HCT116 (cell line): ENCODE measurements around the gene IFI44. TPM values are rescaled to one million over a fixed set of nuclear protein-coding genes. Genes with fewer than 3 reads are reported as not detected.
A peak's percentile ranks its signal among the peaks of the same experiment; 100 is the strongest.

Source experiments
- ATAC-seq: fragments of 200-7000 bp; cut with Tn5 transposase; 2 replicates; pipeline ENCODE4 v1.9.1; 2020; ENCODE audit warnings: mild to moderate bottlenecking, moderate library complexity
- BruUV-seq: library from RNA; stranded (reverse); fragments of 400-500 nt; replicated peaks from 2 replicates; lab custom pipeline; 2021; lab: Mats Ljungman, UMichigan
- CTCF ChIA-PET: fragments of 300-600 bp; sonication (Branson Sonifier 250); formaldehyde crosslinking; loops from one replicate; lab custom pipeline; 2021; ENCODE audit warnings: antibody characterized with exemption; lab: Charles Lee
- POLR2A ChIA-PET: fragments of 300-600, 350-600 bp; sonication (Branson Sonifier 250); formaldehyde crosslinking; loops from one replicate; lab custom pipeline; 2021; ENCODE audit warnings: antibody characterized with exemption; lab: Charles Lee
- RAD21 ChIA-PET, 2 experiments: fragments of 300-600 bp; sonication (Branson Sonifier 250); formaldehyde crosslinking; loops; one replicate each; lab custom pipeline; 2023; ENCODE audit warnings: low total read pairs in 2 of 2; ENCODE audit not compliant: uncharacterized antibody in 2 of 2, unreplicated experiment in 2 of 2, low non-redundant PET in 1 of 2; lab: Charles Lee
- DNase-seq: peaks from one replicate; pipeline ENCODE4 v3.0.0-alpha.2; 2010; ENCODE audit warnings: low read depth, low spot score
- H2AFZ ChIP-seq: fragments of 200-600 bp; shearing (Covaris generic), sonication (generic); 2 replicates; pipeline ENCODE4 v1.6.1; 2017; ENCODE audit warnings: low read depth, mixed run types, mixed read lengths, antibody characterized with exemption, low read length; ENCODE audit not compliant: poor library complexity, severe bottlenecking
- H3K27ac ChIP-seq: 2 replicates; pipeline ENCODE4 v1.5.1; 2012; ENCODE audit warnings: low read depth, low read length
- H3K27me3 ChIP-seq: fragments of 200-600 bp; sonication (generic); 2 replicates; pipeline ENCODE4 v1.6.1; 2016; ENCODE audit warnings: mixed run types, low read length, mixed read lengths; ENCODE audit not compliant: insufficient read depth
- H3K36me3 ChIP-seq, 2 experiments: fragments of 200-500 bp in 1 of 2; fragments of 200-600 bp in 1 of 2; sonication (Bioruptor generic) in 1 of 2; sonication (generic) in 1 of 2; 2 replicates each; pipeline versions ENCODE4 v1.5.1 to v1.6.1; 2014 to 2016; ENCODE audit warnings: low read length in 2 of 2, inconsistent platforms in 1 of 2, mixed read lengths in 1 of 2, mixed run types in 1 of 2; ENCODE audit not compliant: insufficient read depth in 2 of 2, control insufficient read depth in 1 of 2
- H3K4me1 ChIP-seq, 2 experiments: fragments of 200-600 bp in 1 of 2; sonication (generic) in 1 of 2; 2 replicates each; pipeline versions ENCODE4 v1.5.1 to v1.6.1; 2012 to 2017; ENCODE audit warnings: low read length in 2 of 2, inconsistent platforms in 1 of 2, mild to moderate bottlenecking in 1 of 2, mixed read lengths in 1 of 2, mixed run types in 1 of 2, moderate library complexity in 1 of 2; ENCODE audit not compliant: insufficient read depth in 2 of 2, control insufficient read depth in 1 of 2
- H3K4me2 ChIP-seq: fragments of 200-600 bp; sonication (generic); 2 replicates; pipeline ENCODE4 v1.6.1; 2017; ENCODE audit warnings: mixed run types, low read length, mixed read lengths
- H3K4me3 ChIP-seq, 2 experiments: fragments of 200-600 bp in 1 of 2; sonication (generic) in 1 of 2; replicated peaks in 1 of 2; 2 replicates each; pipeline ENCODE4 v1.5.1; 2011 to 2016; ENCODE audit warnings: low read length in 2 of 2, control low read depth in 1 of 2, low read depth in 1 of 2, mild to moderate bottlenecking in 1 of 2, mixed read lengths in 1 of 2, mixed run types in 1 of 2
- H3K79me2 ChIP-seq: fragments of 200-600 bp; sonication (generic); 2 replicates; pipeline ENCODE4 v1.6.1; 2017; ENCODE audit warnings: mild to moderate bottlenecking, mixed run types, low read length, moderate library complexity, mixed read lengths; ENCODE audit not compliant: insufficient read depth
- H3K9ac ChIP-seq: fragments of 200-600 bp; sonication (generic); 2 replicates; pipeline ENCODE4 v1.6.1; 2016; ENCODE audit warnings: low read length, mixed read lengths
- H3K9me2 ChIP-seq: fragments of 200-600 bp; sonication (generic), shearing (Covaris generic); 2 replicates; pipeline ENCODE4 v1.6.1; 2017; ENCODE audit warnings: mixed run types, mild to moderate bottlenecking, moderate library complexity; ENCODE audit not compliant: insufficient read depth
- H3K9me3 ChIP-seq, 2 experiments: fragments of 200-500 bp in 1 of 2; fragments of 200-600 bp in 1 of 2; sonication (Bioruptor generic) in 1 of 2; sonication (generic) in 1 of 2; 2 replicates each; pipeline ENCODE4 v1.6.1; 2014 to 2017; ENCODE audit warnings: low read length in 2 of 2, mixed read lengths in 2 of 2, inconsistent platforms in 1 of 2, low read depth in 1 of 2, mild to moderate bottlenecking in 1 of 2, mixed run types in 1 of 2, moderate library complexity in 1 of 2; ENCODE audit not compliant: control insufficient read depth in 1 of 2, insufficient read depth in 1 of 2
- H4K20me1 ChIP-seq: fragments of 200-600 bp; sonication (generic), shearing (Covaris generic); 2 replicates; pipeline ENCODE4 v1.6.1; 2017; ENCODE audit warnings: mixed run types, mild to moderate bottlenecking, moderate library complexity; ENCODE audit not compliant: insufficient read depth
- ATF3 ChIP-seq: IDR thresholded peaks from 2 replicates; pipeline ENCODE4 v1.6.1; 2012
- EZH2 ChIP-seq: fragments of 200-600 bp; sonication (generic); IDR thresholded peaks from 2 replicates; pipeline ENCODE4 v1.6.1; 2017; ENCODE audit warnings: antibody characterized with exemption, mixed run types
- POLR2A ChIP-seq: IDR thresholded peaks from 2 replicates; pipeline ENCODE4 v1.7.0; 2011; ENCODE audit warnings: borderline replicate concordance; ENCODE audit not compliant: insufficient read depth, insufficient read length; ENCODE audit errors: extremely low read depth
- POLR2AphosphoS5 ChIP-seq: IDR thresholded peaks from 2 replicates; pipeline ENCODE4 v1.6.1; 2011; ENCODE audit warnings: mild to moderate bottlenecking, low read depth, low read length, moderate library complexity
- SIN3A ChIP-seq: IDR thresholded peaks from 2 replicates; pipeline ENCODE4 v1.6.1; 2012; ENCODE audit warnings: low read depth
- TCF7L2 ChIP-seq: IDR thresholded peaks from 2 replicates; pipeline ENCODE4 v1.7.0; 2011; ENCODE audit warnings: borderline replicate concordance, inconsistent platforms; ENCODE audit not compliant: insufficient read depth, insufficient read length; ENCODE audit errors: extremely low read depth
- intact Hi-C: fragments of 100-400 bp; cut with micrococcal nuclease; formaldehyde crosslinking; loops from 2 replicates; pipeline ENCODE4 v1.10.0; 2022
- total RNA-seq: library from RNA; stranded (reverse); gene quantifications from one replicate; pipeline ENCODE4 v1.2.1, GENCODE V29; 2021; ENCODE audit not compliant: unreplicated experiment
- TF ChIP-seq, protein P1 (sequence below), 3 experiments: fragments of 200-600 bp in 1 of 3; sonication (generic) in 1 of 3; IDR thresholded peaks in 2 of 3; conservative IDR thresholded peaks in 1 of 3; 2 replicates each; pipeline ENCODE4 v1.5.1; 2012 to 2017; ENCODE audit warnings: low read depth in 2 of 3, low read length in 2 of 3, antibody characterized with exemption in 1 of 3, borderline replicate concordance in 1 of 3, control low read depth in 1 of 3, mild to moderate bottlenecking in 1 of 3, mixed read lengths in 1 of 3, mixed run types in 1 of 3, moderate library complexity in 1 of 3; ENCODE audit not compliant: insufficient read depth in 1 of 3

Gene IFI44
- total RNA-seq, 1 experiment from 2014 or later: 0.66 TPM

GRCh38 chr1:78682496-78682895 is 32.9 kb downstream of the IFI44 start:
- no peaks in the 10 kb centered on the region for H4K20me1 ChIP-seq
- TF ChIP-seq ATF3 (no peak), POLR2AphosphoS5 (no peak), SIN3A (no peak), POLR2A (no peak)
- TF ChIP-seq, protein P1, sequence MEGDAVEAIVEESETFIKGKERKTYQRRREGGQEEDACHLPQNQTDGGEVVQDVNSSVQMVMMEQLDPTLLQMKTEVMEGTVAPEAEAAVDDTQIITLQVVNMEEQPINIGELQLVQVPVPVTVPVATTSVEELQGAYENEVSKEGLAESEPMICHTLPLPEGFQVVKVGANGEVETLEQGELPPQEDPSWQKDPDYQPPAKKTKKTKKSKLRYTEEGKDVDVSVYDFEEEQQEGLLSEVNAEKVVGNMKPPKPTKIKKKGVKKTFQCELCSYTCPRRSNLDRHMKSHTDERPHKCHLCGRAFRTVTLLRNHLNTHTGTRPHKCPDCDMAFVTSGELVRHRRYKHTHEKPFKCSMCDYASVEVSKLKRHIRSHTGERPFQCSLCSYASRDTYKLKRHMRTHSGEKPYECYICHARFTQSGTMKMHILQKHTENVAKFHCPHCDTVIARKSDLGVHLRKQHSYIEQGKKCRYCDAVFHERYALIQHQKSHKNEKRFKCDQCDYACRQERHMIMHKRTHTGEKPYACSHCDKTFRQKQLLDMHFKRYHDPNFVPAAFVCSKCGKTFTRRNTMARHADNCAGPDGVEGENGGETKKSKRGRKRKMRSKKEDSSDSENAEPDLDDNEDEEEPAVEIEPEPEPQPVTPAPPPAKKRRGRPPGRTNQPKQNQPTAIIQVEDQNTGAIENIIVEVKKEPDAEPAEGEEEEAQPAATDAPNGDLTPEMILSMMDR (IDR thresholded peaks at IDR 0.05 in 2 of 3, conservative IDR thresholded peaks at IDR 0.05 in 1 of 3; ENCODE audit: borderline replicate concordance in 1 of 3, insufficient read depth in 1 of 3, low read depth in 2 of 3, low read length in 2 of 3): no peak
- no peaks in the 10 kb centered on the region for H3K79me2 ChIP-seq
- no peaks in the 10 kb centered on the region for H3K36me3 ChIP-seq
- no peaks in the 10 kb centered on the region for H3K9me2 ChIP-seq
- H3K9ac ChIP-seq: no peak overlapping the region
- H3K4me1 ChIP-seq: no peaks in the 10 kb centered on the region
- H3K4me3 ChIP-seq: no peak overlapping the region
- ChIA-PET RAD21 (no interaction called here), CTCF (interaction anchor here (0.8 kb wide), 1 partner anchor 13 kb away, joined by 3 read pairs; no protein-coding TSS in a partner anchor), POLR2A (no interaction called here)
- no peaks in the 10 kb centered on the region for H3K9me3 ChIP-seq
- H2AFZ ChIP-seq: no peak overlapping the region
- DNase-seq (no peak), ATAC-seq (no peak)
- intact Hi-C loops: no loop called here
- no TSS peak for BruUV-seq
- H3K27me3 ChIP-seq: no peaks in the 10 kb centered on the region
- H3K27ac ChIP-seq: no peak overlapping the region
- no peak overlapping the region for H3K4me2 ChIP-seq

GRCh38 chr1:78683079-78683478 is 33.4 kb downstream of the IFI44 start:
- DNase-seq (no peak), ATAC-seq (no peak)
- no peaks in the 10 kb centered on the region for H3K36me3 ChIP-seq
- TF ChIP-seq TCF7L2 (peak; percentile 53), EZH2 (no peak)
- no peaks in the 10 kb centered on the region for H4K20me1 ChIP-seq
- H3K4me1 ChIP-seq: no peaks in the 10 kb centered on the region
- no peaks in the 10 kb centered on the region for H3K9me2 ChIP-seq
- H3K9me3 ChIP-seq: no peaks in the 10 kb centered on the region
- intact Hi-C loops: no loop called here
- ChIA-PET POLR2A (no interaction called here), RAD21 (no interaction called here), CTCF (interaction anchor here (0.8 kb wide), 1 partner anchor 14 kb away, joined by 3 read pairs; no protein-coding TSS in a partner anchor)
- H3K4me2 ChIP-seq: no peak overlapping the region
- H3K9ac ChIP-seq: no peak overlapping the region
- no peaks in the 10 kb centered on the region for H3K79me2 ChIP-seq
- H2AFZ ChIP-seq: no peak overlapping the region
- H3K27me3 ChIP-seq: no peaks in the 10 kb centered on the region
- no peak overlapping the region for H3K27ac ChIP-seq
- BruUV-seq: no TSS peak
- no peak overlapping the region for H3K4me3 ChIP-seq
